A549 treated with AZD2906 at 1 μM for 4 hours (cell line): ENCODE results near the gene CT45A2. TPM values are rescaled to one million over a fixed set of nuclear protein-coding genes. Genes with fewer than 3 reads are reported as not detected.

Source experiments
- total RNA-seq: library from RNA; stranded (reverse); fragments of 200-300 nt; extraction: Qiagen RNA extraction; gene quantifications from 5 replicates; pipeline ENCODE4 v1.2.3, GENCODE V29; 2022

Gene CT45A2, protein sequence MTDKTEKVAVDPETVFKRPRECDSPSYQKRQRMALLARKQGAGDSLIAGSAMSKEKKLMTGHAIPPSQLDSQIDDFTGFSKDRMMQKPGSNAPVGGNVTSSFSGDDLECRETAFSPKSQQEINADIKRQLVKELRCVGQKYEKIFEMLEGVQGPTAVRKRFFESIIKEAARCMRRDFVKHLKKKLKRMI
- total RNA-seq: not detected in 5 replicates

DNA sequence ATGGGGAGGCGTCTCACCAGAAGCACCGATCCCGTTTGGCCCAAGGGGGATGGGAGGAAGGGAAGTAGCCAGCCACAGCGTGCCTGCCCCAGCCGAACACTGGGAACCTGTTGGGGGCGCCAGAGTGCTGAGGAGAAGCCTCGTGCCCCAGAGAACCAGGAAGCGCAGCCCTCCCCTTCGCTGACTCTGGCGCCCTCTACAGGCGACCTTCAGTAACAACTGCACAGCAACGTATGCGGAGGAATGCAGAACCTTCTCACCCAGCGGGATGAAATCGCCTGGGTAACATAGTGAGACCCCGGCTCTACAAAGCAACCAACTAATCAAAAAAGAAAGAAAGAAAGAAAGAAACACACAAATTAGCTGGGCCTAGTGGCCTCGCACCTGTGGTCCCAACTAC is at the start of gene CT45A2:
Gene CT45A2 (minus strand): TSS at position 101 of the 400 bp plus-strand sequence. CDS start 3,747 bp downstream, outside the sequence.

DNA sequence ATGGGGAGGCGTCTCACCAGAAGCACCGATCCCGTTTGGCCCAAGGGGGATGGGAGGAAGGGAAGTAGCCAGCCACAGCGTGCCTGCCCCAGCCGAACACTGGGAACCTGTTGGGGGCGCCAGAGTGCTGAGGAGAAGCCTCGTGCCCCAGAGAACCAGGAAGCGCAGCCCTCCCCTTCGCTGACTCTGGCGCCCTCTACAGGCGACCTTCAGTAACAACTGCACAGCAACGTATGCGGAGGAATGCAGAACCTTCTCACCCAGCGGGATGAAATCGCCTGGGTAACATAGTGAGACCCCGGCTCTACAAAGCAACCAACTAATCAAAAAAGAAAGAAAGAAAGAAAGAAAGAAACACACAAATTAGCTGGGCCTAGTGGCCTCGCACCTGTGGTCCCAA is 34.6 kb upstream of the CT45A2 start, which contains the start of gene CT45A8:
Gene CT45A8 (minus strand): TSS at position 101 of the 400 bp plus-strand sequence. CDS start 3,755 bp downstream, outside the sequence.

DNA sequence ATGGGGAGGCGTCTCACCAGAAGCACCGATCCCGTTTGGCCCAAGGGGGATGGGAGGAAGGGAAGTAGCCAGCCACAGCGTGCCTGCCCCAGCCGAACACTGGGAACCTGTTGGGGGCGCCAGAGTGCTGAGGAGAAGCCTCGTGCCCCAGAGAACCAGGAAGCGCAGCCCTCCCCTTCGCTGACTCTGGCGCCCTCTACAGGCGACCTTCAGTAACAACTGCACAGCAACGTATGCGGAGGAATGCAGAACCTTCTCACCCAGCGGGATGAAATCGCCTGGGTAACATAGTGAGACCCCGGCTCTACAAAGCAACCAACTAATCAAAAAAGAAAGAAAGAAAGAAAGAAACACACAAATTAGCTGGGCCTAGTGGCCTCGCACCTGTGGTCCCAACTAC is 17.4 kb upstream of the CT45A2 start, which contains the start of gene CT45A7:
Gene CT45A7 (minus strand): TSS at position 101 of the 400 bp plus-strand sequence. CDS start 3,747 bp downstream, outside the sequence.

DNA sequence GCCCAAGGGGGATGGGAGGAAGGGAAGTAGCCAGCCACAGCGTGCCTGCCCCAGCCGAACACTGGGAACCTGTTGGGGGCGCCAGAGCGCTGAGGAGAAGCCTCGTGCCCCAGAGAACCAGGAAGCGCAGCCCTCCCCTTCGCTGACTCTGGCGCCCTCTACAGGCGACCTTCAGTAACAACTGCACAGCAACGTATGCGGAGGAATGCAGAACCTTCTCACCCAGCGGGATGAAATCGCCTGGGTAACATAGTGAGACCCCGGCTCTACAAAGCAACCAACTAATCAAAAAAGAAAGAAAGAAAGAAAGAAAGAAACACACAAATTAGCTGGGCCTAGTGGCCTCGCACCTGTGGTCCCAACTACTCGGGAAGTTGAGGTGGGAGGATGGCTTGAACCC is 17.1 kb downstream of the CT45A2 start, which contains the start of gene CT45A6:
Gene CT45A6 (minus strand): TSS at position 101 of the 400 bp plus-strand sequence. CDS start 3,794 bp downstream, outside the sequence.

DNA sequence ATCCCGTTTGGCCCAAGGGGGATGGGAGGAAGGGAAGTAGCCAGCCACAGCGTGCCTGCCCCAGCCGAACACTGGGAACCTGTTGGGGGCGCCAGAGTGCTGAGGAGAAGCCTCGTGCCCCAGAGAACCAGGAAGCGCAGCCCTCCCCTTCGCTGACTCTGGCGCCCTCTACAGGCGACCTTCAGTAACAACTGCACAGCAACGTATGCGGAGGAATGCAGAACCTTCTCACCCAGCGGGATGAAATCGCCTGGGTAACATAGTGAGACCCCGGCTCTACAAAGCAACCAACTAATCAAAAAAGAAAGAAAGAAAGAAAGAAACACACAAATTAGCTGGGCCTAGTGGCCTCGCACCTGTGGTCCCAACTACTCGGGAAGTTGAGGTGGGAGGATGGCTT is 34.4 kb downstream of the CT45A2 start, which contains the start of gene CT45A5:
Gene CT45A5 (minus strand): TSS at position 101 of the 400 bp plus-strand sequence. CDS start 3,774 bp downstream, outside the sequence.

DNA sequence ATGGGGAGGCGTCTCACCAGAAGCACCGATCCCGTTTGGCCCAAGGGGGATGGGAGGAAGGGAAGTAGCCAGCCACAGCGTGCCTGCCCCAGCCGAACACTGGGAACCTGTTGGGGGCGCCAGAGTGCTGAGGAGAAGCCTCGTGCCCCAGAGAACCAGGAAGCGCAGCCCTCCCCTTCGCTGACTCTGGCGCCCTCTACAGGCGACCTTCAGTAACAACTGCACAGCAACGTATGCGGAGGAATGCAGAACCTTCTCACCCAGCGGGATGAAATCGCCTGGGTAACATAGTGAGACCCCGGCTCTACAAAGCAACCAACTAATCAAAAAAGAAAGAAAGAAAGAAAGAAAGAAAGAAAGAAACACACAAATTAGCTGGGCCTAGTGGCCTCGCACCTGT is 51.7 kb downstream of the CT45A2 start, which contains the start of gene CT45A3:
Gene CT45A3 (minus strand): TSS at position 101 of the 400 bp plus-strand sequence. CDS start 3,747 bp downstream, outside the sequence.

Other genes with a start within 250 kb of the CT45A2 start
- 0.07 TPM in 1 of 5 replicates, not detected in the others for gene CT45A1, start 106.4 kb downstream of the CT45A2 start, total RNA-seq
- 0.15 to 0.29 TPM (median 0.19 TPM) in 4 of 5 replicates, not detected in the other for gene CT45A3, start 51.8 kb downstream of the CT45A2 start, total RNA-seq
- gene CT45A5, start 34.5 kb downstream of the CT45A2 start, total RNA-seq: 0.08 to 0.13 TPM (median 0.09 TPM) in 3 of 5 replicates, not detected in the others
- not detected in 5 replicates for gene CT45A6, start 17.2 kb downstream of the CT45A2 start, total RNA-seq
- not detected in 5 replicates for gene CT45A7, start 17.3 kb upstream of the CT45A2 start, total RNA-seq
- gene CT45A8, start 34.5 kb upstream of the CT45A2 start, total RNA-seq: not detected in 5 replicates
- gene CT45A9, start 51.8 kb upstream of the CT45A2 start, total RNA-seq: not detected in 5 replicates
- gene CT45A10, start 73.4 kb upstream of the CT45A2 start, total RNA-seq: 0.19 to 0.56 TPM (median 0.32 TPM) in 4 of 5 replicates, not detected in the other
- gene SAGE1, start 73.7 kb upstream of the CT45A2 start, total RNA-seq: 0.02 to 0.03 TPM (median 0.03 TPM) in 4 of 5 replicates, not detected in the other
- 15.8 to 18.3 TPM (median 17.7 TPM) in 5 replicates for gene MMGT1, start 154.0 kb upstream of the CT45A2 start, total RNA-seq
- 7.3 to 9.7 TPM (median 8.5 TPM) in 5 replicates for gene SLC9A6, start 165.4 kb upstream of the CT45A2 start, total RNA-seq